ENCODE measurements around the gene CYP11A1.

The CYP11A1 gene

DNA sequence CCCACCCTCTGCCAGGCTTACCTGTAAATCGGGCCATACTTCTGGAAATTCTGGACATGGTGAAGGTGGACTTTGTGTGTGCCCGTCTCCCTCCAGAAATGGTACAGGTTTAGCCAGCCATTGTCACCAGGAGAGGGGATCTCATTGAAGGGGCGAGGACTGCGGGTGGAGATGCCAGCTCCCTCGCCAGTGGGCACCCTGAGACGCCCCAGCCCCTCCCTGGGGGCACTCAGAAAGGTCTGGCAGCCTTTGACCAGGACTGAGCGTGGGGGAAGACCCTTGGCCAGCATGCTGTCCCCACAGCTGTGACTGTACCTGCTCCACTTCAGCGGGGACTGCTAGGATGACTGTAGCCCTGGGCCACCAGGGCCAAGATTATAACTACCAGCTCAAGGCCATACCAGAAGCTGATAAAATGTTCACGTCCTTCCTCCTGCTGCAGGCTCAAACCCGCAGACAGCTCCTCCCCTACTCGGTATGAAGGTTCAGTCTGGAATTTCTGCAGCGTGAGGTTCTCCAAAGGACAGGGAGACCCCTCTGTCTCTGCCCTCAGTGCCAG, at the start of gene CYP11A1:
TSS of gene CYP11A1 (minus strand) at position 351 of the 559 bp plus-strand sequence. CDS start at position 290, 61 bp downstream.
- no peak for FAIRE-seq

DNA sequence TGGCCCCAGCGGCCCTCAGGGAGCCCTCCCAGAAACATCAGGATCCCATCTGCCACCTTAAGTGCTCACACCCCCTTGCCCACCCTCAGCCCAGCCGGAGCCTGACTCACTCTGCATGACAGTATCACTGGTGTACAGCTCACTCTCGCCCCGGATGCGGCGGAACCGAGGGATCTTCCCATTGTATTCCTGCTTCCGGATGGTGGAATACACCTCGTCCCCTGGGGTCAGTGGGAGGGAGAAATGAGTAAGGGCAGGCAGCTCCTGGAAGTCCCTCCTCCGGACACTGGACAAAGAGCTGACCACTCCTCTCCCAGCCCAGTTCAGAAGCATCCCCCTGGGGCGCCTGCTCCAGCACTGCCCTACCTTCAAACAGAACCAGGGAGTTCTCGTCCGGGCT, 49.8 kb upstream of the CYP11A1 start:
- DNase-seq (ENCODE audit: low spot score) (peak; percentile 60), FAIRE-seq (peak; percentile 84)

More for the DNA sequence above, at the start of gene CYP11A1:
- DNase-seq (ENCODE audit: low spot score): no peak

DNA sequence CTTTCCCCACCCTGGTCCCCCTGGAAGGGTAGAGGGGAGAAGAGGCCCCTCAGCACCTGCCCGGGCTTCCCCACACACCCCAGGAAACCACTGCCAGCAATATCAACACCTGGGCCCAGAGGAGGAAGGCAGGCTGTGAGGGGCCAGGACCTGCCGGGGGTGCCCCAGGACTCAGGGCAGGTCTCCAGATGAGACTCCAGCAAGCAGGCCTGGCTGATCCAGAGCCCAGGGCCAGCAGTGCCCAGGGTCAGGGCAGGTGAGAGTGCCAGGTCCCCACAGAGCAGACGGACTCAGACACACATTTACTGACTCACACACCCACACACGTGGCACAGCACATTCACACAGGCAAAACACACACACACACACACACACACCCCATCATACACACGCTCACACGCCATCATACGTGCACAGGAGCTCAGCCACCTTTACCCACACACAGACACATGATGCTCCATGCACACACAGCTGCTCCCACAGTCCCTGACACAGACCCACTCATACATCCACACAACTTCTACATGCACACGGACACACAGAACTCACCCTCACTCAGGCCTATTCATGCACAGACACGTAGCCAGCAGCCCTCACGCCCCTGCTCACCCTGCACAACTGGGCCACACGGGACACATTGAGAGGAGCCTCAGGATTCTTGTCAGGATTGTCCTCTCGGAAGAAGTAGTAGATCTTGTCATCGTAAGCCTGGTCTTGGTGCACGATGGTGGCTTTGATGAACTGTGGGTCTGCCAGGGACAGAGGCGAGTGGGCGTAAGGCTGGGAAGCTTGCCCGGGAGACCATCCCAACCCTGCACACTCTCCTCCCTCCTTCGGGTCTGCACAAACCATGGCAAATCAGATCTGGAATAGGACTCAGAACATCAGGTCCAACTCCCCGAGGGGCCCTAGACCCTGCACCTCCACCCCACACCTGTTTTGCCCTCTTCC, 48.8 kb upstream of the CYP11A1 start:
- peak; percentile 92 for FAIRE-seq
- no peak for DNase-seq (ENCODE audit: low spot score)

DNA sequence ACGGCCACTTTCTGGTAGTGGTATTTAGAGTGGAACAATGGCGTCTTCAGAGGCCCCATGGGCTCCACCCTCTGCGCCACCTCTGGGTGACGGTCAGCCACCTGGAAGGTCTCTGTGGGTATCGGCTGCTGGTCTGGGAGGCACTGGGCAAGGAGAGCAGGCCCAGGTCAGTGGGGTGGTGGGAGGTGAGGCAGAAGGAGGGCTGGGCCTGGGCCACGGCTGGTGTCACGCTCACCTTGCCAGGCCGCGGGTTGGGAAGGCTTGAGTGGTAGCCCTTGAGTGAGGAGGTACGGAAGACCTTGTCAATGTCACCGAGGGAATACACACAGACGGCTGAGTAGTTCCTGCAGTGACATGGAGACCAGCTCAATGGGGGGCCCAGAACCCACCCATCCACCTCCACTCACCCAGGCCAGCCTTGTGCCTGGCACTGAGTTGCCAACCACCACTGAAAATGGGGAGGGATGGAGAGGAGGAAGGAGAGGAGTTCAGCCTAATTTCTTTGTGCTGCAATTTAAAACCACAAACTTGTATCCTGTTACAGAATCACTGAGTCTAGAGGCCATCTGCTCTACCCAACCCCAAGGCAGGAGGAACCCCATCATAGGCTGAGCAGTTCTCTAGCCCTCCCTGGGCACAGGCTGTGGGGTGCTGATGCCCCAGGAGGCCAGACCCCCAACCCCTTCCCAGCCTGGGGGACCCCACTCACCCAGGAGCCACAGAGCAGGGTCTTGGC, 47.3 kb upstream of the CYP11A1 start:
- no peak for DNase-seq (ENCODE audit: low spot score)
- FAIRE-seq: no peak

DNA sequence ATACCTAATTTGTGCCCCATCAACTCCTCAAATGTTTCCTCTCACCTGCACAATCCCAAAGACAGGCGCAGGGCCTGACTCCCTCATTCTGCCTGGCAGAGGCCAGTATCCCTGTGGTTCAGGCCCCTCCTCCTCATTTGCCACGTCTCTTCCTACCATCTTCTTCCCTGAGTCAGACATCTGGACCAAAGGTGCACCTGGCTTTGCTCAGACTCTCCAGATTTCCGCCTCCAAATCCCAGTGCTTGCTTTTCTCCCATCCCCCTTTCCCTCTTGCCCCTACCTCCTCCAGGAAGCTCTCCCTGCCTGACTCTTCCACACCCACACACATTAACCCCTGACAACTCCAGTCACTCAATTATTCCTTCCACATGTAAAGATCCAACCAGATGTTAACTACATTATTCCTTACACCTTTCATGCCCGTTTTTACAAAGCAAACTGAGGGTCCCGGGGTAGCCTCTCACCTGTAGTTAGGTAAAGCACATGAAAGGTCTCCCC, 46.7 kb upstream of the CYP11A1 start:
- FAIRE-seq: no peak
- DNase-seq (ENCODE audit: low spot score): no peak

DNA sequence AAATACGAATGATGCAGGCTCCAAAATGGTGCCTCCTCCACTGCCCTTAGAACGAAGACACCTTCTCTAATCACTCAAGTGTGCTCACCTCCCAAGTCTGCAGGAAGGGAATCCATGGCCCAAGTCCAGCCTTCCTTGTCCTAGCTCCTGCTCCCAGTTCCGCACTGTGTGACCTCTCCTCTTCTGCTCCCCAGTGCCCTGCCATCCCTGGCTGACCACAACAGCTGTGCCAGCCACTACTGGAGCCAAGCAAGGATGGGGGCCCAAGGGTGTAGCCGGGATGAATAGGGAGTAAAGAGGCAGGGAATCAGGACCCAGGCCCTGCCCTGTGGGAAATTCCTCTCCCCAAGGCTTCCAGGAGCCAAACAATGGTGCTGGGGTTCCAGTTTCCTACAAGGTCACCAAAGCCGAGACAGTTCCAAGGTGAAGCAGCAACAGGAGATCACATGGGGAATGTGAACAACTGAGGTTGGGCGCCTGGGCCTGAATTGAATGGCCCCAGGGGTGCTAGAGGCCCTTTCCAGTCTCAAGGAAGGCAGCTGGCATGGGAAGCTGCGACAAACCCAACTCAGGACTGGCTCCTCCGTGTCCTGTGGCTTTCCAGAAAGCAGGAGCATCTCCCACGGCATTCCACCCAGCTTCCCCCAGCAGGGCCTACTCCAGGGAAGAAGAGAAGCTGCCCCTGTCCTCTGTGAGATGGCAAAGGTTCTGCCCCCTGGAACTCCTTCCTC, 46.1 kb upstream of the CYP11A1 start:
- FAIRE-seq: no peak
- DNase-seq (ENCODE audit: low spot score): no peak

DNA sequence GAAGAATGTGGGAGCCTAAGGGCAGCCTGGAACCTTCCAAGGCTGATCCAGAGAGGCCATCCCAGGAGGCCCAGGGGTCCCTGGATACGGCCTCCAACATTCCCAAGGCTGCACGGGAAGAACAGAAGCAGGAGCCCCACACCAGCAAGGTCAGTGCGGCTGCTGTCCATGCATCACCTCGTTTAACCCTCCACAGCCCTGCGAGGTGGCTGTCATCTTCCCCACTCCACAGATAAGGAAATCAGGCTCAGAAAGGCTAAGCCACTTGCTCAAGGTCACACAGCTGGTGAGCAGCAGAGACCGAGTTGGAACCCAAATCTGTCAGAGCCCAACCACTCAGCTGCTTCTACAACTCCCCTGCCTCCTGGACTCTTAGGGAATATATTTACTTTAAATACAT, 44.7 kb upstream of the CYP11A1 start:
- FAIRE-seq: no peak

DNA sequence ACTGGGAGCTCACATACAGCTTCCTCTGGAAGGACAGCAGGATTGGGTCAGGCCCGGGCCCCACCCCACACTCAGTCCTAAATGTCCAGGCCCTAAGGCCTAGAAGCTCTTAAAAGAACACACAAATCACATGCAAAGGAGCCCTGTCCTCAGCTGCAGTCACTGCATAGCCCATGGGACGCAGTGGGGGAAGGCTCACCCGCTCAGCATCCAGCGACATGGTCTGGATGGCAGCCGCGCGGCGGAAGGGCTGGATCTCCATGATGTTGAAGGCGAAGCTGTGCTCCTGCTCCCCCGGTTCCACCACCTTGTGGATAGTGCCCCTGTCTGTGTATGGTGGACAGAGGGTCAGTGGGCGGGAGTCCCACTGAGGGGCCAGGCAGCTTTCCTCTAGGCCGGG, 44.2 kb upstream of the CYP11A1 start:
- FAIRE-seq (no peak), DNase-seq (ENCODE audit: low spot score) (no peak)

More for the DNA sequence above, 44.7 kb upstream of the CYP11A1 start:
- DNase-seq (ENCODE audit: low spot score): no peak

DNA sequence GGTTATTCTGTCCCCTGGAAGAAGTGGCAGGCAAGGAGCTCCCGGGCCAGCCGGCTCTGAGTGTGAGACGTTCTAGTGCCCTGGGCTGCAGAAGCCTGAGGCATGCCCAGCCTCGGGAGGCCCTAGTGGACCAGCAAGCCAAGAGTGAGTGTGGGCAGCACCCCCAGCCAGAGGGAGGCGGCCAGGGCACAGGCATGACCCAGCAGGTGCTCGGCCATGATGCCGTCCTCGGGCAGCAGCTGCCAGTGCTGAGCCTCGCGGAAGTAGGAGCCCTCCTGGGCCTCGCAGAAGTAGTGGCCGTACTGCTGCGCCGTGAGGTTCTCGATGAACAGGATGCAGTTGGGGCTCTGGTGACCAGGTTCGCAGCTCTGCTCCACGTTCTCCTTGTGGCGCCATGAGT, 43.1 kb upstream of the CYP11A1 start:
- no peak for FAIRE-seq
- no peak for DNase-seq (ENCODE audit: low spot score)

DNA sequence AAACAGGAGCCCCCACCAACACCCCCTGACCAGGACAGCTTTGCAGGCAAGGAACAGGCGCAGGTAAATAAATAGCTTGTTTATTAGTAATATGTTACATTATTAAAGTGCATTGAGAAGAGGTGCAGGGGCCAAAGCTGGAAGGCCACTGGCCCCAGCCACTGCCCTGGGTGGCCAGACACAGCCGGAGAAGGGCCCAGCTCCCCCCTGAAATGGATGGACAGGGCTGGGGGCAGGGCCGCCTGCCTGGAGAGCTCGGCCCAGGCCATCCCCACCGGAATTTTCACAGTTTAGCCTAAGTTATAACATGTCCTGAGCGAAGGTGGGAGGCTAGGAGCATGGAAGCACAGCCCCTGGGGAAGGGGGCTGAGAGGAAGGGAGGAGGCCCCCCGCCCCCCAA, 41.8 kb upstream of the CYP11A1 start:
- DNase-seq (ENCODE audit: low spot score): no peak
- no peak for FAIRE-seq

DNA sequence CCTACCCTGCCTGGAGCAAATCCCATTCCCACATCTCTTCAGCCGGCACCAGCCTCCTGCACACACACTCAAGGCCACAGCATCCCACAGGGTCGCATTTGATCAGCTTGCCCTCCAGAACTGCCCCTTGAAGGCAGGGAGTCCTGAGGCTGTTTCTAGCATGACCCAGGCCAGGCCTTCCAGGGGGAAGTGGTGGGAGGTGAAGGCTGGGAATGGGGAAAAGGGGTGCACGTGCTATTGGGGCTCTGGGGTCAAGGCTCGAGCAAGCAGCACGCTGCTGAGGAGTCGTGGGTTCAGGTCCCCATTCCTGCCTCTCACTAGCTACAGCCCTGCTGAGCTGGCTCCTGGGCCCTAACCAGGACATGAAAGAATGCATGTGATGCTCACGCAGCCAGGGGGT, 41.4 kb upstream of the CYP11A1 start:
- FAIRE-seq (no peak), DNase-seq (ENCODE audit: low spot score) (no peak)

DNA sequence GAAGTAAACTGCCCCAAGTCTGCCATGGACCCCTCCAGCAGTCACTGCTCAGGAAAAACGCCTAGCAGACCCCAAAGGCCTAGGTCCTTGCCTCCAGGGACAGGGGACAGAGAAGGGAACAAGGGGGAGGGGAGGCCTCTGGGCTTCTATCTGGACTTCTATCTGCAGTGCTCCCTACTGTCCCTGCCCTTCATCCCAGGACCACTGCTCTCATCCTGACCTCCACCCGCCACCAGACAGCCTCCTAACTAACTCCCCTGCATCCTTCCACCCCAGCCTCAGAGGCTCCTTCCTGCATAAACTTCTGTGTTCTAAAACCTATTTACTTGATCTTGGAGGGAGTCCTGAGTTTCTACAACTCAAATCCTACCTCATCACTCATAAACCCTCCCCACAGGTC, 40.9 kb upstream of the CYP11A1 start:
- no peak for FAIRE-seq
- DNase-seq (ENCODE audit: low spot score): no peak

DNA sequence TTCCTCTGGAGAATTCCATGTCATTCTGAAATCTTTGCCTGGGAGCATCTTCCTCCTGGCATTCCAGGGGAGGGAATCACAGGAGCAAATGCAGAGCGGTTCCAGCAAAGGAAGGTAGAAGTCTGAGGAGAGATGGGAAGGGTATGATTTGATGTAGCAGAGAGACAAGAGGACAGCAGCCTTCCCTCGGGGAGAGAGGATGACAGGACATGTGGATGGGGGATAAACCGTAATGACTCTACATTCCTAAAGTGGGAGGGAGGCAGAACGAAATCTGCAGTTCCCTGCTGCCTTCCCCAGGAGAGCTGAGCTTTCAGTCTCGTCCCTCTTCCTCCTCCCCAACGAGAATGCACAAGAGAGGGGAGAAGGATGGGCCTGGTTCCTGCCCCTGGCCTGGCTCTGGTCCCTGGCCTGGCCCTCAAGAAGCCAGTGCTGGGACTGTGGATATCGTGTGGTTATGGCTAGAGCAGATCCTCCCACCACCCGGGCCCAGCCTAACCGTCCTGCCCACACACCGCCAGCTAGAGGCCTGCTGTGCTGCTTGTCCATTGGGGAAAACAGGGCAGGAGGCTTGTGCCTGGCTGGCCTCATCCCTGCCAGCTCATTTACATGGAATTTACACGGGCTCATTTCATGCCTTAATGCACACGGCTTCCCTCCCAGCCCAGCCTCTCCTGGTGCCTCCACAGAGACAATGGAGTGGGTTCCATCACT, 39.7 kb upstream of the CYP11A1 start:
- peak; percentile 82 for DNase-seq (ENCODE audit: low spot score)
- FAIRE-seq: peak; percentile 80

DNA sequence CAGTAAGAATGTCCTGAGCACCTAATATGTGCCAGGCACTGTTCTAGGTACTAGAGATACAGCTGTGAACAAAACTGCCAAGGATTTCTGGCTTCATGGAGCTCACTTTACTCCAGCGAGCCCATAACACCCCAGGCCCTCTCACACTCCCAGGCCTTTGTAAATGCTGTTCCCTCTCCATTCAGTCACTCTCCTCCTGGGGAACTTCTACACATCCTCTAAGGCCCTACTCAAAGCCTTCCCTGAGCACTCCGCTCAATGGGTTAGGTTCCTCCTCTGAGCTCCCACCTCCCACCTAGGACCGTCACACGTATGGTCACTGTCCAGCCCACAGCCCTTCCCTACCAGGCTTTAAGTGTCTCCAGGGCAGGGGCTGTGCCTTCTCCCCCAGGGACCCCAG, 39.1 kb upstream of the CYP11A1 start:
- no peak for DNase-seq (ENCODE audit: low spot score)
- FAIRE-seq: no peak

DNA sequence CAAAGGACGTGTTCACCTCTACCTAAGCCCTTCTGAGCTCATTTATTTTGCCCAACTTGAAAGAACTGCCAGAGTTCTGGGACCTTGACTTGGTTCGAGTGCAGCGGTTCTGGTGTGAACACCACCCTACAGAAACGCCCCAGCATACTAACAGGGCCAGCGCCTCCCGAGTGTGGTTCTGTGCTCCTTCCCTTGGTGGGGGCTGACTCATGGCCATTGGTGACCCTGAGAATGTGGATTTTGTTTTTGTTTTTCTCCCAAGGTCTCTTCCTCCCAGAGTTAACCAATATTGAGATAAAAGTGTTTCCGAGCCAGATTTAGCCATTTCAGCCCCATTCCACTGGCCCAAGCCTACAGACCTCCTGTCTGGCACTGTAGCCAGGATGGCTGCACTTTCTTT, 38.4 kb upstream of the CYP11A1 start:
- DNase-seq (ENCODE audit: low spot score) (no peak), FAIRE-seq (no peak)

DNA sequence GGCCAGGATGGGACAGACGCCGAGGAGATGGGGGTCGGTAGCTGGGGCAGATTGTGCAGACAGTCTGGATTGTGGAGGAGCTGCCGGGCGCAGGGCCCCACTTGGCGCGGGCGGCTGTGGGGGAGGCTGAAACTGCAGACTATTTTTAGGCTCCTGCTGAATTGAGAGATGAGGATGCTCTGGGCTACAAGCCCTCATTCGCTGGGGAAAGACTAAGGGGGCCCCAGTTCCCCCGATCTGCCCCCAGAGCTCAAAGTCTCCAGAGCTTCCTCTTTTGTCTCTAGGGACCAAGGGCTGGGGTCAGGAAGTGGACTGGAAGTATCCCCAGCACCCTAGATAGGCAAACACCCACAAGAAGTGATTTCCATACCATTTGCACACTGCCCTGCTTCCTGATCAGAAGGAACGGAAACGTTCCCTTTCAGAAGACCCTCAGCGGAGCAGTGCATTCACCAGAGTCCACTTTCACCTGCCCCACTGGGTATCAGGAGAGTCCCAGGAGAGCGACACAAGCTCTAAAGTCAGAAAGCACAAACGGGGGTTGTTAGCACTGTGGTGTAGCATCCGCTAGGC, 36.6 kb upstream of the CYP11A1 start:
- FAIRE-seq (no peak), DNase-seq (ENCODE audit: low spot score) (no peak)

DNA sequence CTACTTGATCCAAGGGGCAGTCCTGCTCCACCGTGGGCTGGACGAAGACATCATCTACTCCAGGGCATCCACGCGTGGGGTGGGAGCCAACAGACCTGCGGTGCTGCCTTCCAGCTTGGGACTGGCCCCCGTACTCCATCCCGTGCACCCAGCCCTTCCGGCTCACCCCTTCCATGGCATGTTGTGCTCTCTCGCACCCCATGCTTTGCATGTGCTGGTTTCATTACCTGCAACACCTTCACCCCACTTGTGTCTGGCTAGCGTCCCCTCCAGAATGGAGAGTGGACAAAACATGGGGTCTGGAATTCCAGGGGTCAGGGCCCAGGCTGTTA, 36.1 kb upstream of the CYP11A1 start:
- no peak for FAIRE-seq
- no peak for DNase-seq (ENCODE audit: low spot score)

DNA sequence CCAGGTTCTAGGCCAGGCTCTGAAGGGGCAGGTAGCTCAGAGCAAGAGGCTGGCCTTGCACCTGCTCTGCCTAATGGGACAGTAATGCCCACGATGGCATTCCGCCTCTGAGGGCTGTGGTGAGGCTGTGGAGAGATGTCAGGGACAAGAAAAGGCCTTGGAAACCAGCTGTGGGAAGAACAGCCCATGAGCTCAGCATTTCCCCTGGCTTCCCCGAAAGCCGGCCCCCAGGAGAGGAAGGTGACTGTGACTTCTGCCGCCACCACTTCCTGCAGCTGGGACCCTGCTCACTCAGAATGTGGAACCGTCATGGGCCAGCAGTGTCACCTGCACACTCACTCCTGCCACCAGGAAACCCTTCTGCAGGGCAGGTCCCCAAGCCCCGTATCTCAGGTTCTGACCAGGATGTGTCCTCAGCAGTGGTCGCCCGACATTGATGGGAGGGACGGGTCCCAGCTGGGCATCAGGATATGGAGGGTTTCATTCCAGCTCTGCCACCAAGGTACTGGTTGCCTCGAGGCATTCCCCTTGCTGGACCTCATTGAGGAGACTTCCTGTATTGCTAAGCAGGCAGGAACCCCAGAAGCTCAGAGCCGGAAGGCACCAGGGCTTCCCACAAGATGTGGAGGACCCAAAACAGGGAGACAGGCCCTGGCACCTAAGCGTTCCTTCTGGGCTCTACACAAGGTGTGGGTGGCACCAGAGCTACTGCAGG, 35.6 kb upstream of the CYP11A1 start:
- FAIRE-seq: no peak
- no peak for DNase-seq (ENCODE audit: low spot score)

DNA sequence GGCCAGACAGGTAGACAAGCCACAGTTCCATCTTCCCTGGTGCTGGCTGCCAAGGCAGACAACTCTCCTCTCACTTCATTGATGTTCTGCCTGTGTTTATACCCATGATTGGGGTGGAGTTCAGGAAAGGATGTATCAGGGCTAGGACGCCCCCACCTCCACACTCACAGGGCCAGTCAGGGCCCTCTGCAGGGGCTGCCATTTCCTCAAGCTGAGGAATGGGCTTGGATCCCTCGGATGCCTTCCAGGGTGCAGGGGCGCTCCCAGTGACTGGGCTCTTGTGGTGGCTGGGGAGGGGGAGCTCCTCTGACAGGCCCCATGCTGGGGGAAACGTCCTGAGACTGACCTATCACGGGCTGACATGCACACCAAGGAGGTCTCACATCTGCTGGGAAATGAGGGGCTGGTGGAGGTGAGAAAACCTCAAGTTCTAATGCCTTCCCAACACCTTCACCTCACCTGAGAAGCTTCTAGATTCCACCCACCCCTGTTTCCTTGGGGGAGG, 34.9 kb upstream of the CYP11A1 start:
- FAIRE-seq: no peak
- no peak for DNase-seq (ENCODE audit: low spot score)
